CD4-positive, alpha-beta T cell treated with Interleukin-6 at 100 ng/mL for 8 hours (primary cell): ENCODE results near the gene SYNM.

Experiments used
- DNase-seq: peaks from one replicate; pipeline ENCODE4 v3.0.0-alpha.2; 2020; ENCODE audit warnings: mixed read lengths, low spot score

The SYNM gene

DNA sequence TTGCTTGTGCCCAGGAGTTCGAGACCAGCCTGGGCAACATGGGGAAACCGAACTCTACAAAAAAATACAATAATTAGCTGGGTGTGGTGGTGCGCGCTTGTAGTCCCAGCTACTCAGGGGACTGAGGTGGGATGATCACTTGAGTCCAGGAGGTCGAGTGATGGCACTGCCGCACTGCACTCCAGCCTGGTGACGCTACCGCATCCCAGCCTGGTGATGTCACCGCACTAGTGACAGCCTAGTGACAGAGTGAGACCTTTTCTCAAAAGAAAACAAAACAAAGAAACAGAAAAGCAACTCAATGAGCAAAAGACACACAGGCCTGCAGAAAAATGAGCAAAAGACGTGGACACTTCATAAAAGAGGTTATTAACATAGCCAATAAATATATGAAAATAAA lies 19.9 kb upstream of the SYNM start:
- no peak for DNase-seq

DNA sequence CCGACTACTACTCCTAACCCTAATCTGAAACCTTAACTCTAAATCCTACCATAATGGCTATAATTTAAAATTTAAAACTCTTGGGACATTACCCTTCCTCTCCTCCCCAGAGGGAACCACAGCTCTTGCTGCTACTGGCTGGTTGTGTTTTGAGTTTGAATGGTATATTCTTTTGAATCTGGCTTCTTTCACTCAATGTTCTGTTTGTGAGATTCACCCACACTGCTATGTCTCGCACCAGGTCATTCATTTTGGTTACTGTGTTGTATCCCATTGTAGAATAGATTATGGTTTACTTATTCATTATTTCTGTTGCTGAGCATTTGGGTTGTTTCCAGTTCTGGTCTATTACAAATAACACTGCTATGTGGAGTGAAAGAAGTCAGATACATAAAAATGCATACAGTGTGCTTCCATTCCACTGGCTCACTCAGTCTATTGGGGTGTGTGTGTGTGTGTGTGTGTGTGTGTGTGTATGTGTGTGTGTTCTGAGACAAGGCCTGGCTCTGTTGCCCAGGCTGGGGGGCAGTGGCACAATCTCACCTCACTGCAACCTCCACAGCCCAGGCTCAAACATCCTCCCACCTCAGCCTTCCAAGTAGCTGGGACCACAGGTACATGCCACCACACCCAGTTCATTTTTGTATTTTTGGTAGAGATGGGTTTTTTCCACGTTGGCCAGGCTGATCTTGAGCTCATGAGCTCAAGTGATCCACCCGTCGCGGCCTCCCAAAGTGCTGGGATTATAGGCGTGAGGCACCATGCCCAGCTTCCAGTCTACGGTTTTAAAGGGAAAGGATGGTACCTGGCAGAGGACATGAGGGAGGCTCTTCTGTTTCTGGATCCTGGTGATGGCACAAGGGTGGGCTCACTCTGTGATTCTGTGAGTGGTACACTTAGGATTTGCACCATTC lies 19.2 kb upstream of the SYNM start:
- DNase-seq, result no peak

DNA sequence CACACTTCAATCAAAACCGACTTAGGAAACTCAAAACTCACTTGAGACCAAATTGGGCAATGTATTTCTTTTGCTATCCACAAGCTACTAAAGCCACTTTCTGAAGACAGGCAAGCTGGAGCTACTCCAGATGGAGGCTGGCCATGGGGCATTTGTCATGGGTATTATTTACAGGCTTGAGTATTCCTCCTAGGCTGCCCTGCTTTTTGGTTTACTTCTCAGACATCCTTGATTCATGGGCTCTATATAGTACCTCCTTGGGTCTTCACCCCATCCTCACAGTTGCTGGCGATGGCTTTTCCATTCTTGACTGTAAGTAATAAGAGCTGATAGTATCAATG lies 18.6 kb upstream of the SYNM start:
- no peak for DNase-seq

DNA sequence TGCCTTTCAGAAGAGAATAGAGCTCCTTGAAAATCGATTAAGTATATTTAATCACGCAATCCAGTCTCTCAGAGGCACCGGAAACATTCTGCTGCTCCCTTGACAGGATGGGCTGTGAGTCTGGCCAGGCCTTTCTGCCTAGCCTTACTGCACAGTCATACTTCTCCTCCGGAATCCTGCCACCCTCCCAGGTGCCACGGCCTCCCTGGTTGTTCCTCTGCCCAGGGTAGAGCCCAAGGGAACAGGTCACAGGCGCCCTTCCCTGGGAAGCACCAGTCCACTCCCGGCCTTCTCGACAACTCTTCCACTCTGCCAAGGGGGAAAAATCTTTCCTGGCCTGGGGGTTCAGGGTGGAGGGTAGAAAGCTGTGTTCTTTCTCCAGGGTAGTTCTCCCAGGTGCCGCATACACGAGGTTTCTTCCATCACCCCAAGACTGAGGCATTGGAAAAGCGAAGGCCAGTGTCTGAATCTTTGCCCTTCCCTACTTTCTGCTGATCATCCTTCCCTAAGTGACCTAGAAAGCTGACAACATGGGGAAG lies 17.4 kb upstream of the SYNM start:
- no peak for DNase-seq

DNA sequence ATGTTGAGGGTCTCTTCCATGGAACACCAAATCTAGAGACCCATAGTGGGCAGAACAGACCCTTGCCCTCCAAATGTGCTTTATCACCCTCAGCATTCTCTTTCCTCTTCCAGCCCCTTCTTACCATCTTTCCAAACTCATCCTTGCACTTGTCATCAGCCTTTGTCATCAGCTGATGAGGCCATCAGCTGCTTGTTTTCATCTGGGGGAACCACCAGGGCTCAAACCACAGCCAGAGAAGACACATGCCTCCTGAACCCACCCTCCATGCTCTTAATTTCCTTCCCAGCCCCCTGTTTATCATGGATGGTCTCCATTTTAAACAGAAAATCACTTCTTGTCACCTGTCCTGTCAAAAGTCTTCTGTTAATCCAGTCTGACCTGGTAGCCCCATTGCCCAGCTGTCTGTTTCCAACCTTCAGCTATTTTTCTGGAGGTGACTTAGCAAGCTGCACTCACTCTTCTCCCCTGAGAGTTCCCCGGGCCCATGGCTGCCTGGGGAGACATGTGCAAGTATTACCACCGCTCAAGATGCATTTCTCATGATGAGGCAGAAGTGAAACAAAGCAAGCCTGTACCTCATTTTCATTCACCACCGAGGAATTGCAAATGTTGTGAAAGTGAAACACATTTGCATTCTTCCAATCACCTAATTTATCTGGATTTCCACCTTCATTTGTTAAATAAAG lies 14.7 kb upstream of the SYNM start:
- no peak for DNase-seq

DNA sequence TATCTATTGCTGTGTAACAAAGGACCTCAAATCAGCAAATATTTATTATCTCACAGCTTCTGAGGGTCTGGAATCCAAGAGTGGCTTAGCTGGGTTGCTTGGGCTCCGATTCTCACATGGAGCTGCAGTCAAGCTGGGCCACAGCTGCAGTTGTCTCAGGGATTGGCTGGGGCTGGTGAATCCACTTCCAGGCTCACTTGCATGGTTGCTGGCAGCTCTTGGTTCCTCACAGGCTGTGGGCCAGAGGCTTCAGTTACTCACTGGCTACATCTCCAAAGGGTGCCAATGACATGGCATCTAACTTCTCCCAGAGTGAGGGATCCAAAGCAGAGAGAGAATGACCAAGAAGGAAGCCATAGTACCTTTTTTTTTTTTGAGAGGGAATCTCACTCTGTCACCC lies 13.9 kb upstream of the SYNM start:
- DNase-seq, result no peak

DNA sequence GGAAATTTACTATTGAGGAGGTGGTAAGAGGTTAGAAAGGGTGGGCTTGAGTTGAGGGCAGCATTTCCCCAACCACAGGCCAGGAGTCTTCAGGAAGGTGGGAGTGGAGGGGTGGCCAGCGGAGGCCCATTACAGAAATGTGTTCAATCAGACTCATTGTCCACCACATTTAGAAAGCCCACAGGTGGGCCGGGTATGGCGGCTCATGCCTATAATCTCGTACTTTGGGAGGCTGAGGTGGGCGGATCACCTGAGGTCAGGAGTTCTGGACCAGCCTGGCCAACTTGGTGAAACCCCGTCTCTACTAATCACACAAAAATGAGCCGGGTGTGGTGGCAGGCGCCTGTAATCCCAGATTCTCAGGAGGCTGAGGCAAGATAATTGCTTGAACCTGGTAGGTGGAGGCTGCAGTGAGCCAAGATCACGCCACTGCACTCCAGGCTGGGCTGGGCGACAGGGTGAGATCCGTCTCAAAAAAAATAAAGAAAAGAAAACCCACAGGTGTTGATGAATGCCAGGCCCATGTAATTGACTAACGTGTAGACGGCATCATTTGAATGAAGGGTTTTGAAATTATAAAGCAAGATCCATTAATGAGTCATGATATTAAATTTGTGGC lies 12.2 kb upstream of the SYNM start:
- DNase-seq, result no peak

DNA sequence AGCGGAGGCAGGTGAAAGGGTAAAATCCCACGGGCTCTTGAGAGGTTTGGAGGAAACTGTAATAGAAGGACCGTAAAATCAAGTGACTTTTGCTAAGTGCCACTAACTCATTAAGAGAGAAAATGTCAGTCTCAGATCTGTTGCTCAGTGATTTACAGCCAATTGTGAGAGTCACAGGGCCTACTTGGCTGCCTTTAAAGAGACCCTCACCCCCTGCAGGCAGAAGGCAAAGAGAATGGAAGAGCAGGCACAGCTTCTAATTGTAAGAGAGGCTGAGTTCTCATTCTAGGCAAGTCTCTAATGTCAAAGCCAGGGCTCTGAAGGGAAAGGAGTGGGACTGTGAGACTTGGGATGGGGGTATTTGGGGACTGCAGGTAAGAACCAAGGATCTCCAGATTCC lies 9.3 kb upstream of the SYNM start:
- no peak for DNase-seq

DNA sequence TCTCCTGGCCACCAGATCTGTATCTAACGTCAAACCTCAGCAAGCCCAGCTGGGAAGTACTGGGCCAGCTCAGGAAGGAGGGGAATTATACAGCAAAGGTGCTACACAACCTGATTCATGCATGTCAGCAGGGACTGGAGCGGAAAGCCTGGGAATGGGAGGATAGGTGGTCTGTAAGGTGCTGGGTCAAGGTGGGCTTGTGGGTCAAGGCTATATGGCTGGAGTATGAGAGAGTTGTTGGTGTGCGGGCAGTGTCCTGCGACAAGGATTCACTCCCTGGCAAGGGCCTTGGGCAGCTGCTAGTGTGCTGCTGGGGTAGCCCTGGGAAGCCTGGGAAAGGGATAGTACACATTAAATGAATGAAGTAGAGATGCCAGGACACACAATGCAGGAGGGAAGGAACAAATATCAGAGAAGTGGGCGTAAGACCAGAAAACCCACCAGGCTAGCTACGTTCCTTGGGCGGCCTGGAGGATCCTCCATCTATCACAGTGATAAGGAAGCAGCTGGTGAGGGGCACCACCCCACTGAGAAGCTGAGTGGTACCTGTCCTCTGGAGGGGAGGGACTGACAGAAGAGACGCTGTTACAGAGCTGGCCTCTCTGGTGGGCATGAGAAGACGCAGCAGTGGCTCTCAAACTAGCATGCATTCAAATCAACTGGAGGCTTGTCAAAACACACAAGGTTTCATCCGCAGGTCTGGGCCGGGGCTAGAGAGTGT lies 8.5 kb upstream of the SYNM start:
- DNase-seq, result no peak

DNA sequence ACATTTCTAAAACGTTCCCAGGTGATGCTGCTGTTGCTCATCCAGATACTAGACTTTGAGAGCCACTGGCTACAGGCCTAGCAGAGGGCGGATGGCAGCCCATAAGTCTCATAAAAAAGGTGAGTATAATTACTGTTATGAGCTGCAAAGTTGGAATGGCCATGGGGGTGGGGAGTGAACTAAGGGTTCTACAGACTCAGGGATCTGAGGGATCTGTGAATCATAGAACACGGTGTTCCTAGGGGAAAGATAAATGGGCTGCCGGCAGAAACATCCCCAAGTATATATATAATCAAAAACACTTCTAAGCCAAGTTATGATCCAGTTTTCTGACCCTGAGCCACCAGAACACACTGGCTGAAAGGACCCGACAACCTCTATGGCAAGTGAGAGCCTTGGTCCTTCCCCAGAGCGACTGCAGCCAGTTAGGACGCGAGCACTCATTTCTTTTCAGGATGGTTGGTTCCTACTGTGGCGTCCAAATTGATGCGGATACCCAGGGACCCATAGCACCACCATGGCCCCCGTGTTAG lies 7.9 kb upstream of the SYNM start:
- DNase-seq, result no peak

DNA sequence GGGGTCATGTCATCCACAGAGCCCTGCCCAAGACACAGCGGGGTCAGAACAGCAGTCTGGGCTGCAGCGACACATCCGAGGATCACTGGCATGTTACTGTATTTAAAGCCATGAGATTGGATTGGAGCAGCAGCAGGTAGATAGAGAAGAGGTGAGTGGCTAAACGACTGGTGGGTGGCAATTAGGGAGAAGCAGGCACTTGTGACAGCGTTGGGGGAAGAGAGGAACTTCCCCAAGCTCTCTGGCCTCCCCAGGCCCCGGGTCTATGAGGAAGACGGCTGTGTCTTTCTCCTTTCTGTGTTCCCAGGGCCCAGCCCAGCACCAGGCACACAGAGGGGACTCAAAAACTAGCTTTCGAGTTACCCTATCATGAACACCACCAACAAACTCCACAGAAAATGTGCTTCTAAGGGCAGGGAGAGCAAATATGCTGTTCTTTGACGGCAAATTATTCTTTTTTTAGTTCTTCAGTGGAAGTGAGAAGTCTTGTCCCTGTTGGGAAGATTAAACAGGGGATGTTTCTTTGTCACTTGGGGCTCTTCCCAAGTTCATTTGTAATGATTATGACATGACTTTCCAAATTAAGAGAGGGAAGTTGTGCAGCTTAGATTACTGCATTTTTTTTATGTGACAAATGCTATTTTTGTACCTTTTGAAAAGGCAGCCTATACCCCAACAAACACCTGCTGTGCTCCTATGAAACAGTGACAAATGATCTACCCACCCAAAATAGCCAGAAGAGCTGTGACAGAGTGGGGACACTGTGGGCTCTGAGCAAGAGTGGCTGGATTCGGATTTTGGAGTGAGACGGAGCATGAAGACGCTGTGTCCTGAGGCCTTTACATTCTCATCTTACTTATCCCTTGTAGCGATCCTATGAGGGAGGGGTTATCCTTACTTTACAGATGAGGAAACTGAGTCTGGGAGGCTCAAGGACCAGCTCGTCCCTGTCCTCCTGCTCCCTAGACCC lies 7.2 kb upstream of the SYNM start:
- DNase-seq, result no peak

DNA sequence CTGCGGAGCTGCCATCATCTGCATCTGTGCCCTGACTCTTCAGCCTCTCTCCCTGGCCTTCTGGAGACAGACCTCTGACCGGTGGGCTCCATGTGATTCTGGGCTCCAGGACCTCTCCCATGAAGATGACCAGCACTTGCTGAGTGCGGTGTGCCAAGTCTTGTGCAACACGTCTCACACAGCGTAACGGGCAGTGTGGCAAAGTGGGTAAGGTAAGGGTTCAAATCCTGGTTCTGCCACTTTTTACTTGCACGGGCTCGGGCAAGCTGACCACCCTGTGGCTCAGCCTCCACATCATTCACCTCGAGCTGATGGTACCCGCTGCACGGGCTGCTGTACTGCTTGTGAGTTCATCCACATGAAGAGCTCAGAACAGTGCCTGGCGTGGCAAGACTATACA lies 6.5 kb upstream of the SYNM start:
- no peak for DNase-seq

DNA sequence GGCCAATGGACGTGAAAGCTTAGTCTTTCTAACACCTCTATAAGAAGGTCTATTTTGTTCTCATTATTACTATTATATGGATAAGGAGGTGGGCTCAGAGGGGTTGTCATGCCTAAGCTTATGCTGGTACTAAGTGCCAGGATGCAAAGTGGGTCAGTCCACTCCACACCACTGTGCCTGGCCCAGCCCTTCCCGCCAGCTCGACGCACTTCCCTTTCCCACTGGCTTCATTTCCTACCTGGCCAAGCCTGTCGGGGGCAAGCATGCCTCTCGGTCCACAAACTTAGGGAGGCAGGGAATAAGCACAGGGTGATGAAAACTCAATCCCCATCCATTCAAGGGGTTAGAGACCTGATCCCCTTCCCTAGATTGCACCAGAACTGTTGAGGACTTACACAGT lies 5.9 kb upstream of the SYNM start:
- no peak for DNase-seq

DNA sequence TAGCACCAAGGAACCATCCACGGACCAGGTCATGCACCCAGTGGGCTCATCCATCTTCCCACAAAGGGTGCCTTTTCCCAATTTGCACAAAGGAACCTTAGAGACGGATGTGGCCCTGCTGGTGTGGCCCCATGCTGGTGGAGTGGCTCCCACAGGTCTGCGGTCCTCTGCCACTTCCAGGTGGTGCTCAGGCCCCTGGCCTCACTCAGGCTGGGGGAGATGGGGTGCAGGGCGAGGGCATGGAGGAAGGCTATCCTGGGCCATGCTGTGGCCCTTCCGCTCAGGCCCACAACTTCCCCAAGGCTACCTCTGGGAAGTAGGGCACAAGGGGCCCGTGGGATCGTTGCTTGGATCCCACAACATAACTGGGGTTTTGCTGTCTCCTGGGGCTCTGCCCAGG lies 5.2 kb upstream of the SYNM start:
- no peak for DNase-seq

DNA sequence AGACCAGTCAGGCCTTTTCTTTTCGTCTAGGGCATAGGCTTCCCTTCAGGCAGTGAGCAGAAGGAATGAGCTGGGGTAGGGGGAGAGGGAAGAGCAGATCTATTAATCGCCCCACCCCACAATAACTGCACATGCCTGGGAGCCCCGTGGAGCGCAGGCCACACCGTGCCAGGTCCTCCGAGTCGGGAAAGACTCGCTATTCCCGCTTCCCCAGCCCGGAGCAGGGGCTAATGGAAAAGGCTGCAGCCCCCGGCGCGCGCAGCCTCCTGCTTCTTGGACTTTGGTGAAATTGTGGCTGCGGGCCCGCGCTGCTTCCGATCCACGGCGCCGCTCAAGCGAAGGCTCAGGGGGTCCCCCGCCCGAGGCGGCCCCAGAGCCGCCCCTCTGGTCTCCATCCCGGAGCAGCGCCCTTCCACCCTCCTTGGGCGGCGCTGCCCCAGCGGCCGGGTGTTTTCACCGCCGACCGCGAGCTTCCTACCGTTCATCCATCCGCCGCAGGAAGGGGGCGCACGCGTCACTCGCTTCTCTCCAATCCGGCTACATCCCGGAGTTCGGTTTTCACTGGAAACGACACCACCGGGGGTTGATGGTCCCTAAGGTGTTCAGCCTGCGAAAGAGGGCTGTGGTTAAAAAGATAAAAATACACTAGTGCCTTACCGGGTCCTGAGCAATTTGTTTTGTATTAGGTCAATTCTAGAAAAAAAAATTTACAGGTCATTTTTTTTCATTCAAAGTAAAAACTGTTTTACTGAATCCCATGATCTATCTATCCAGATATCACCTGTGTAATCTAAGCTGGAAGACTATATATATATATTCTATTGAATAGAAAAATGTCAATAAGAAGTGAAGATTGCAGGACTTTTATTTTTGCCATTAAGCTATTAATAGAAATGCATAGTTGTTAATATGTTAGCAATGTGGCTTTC lies 4.4 kb upstream of the SYNM start:
- DNase-seq, result peak; percentile 17

DNA sequence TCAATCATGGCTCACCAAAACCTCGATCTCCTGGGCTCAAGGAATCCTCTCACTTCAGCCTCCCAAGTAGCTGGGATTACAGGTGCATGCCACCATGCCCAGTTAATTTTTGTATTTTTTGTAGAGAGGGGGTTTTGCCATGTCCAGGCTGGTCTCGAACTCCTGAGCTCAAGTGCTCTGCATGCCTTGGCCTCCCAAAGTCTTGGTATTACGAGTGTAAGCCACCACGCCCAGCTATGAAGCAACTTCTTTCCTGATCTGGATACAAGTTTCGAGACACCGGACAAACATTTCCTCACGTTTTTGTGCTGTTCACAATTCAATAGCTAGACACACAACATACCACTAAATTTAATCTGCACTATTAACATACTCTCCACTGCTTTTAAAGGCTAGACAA lies 3.4 kb upstream of the SYNM start:
- DNase-seq, result no peak

DNA sequence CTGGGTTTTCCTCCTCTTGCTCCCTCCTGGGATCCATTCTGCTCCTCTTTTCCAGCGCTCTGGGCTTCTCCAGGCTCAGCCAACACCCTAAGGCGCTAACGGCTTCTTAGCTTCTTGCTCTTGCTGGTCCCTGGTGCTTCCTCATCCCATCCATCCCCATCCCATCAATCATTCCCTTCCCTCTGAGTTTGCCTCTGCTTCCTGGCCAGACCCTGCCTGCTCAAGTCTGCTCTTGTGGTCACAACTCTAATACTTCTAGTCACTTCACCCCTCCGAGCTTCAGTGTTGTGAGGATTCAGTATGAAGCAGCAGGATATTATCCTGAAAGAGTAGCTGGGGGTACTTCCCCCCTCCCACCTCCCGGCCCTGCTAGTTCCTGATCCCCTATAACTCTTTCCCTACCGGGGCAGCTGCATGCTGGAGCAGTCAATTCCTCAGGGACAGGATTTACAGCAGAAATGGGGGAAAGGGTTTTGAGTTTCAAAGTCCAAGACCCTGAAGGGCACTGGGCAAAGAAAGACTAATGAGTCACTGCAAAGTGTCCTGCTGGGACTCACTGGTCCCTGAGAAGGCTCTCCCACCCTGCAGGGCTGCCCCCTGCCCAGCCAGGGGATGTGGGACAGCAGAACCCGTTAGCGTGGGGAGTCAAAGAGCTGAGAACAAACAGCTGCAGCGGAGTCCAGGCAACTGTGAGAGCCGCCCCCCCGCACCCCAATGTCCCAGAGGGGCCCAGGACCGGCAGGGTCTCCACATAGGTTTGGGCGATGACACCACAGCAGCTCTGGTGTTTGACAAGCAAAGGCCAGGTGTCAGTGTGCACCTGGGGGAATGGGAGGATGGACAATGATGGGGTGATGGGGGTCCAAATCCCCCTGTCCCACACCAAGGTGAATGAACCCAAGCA lies 2.3 kb upstream of the SYNM start:
- no peak for DNase-seq

DNA sequence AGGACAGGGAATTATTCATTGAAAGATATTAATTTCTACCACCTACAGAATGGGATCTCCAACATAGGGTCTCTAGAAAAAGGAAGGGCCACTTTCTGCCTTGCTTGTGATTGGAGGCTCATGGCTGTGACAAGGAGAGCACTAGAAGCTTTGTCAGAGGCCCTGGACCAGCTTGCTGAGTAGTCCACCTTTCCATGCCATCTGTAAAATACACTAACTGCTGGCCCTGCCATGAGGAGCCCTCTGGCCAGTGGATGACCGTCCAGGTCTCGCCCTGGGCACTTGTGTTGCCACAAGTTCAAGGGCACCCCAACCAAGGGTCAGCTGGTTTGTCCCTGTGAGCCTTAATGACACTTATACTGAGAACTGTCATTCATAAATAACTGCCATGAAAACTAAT lies 1.6 kb upstream of the SYNM start:
- no peak for DNase-seq
